Measurements from ENCODE around the gene ORAI2. TPM values are rescaled to one million over a fixed set of nuclear protein-coding genes. Genes with fewer than 3 reads are reported as not detected.

Gene ORAI2
- total and polyA plus RNA-seq, 2 of the 8 experiments (the other 6 are each of a cell fraction or from before 2014, with no cell fraction given) = 20.7 to 35.2 TPM

GRCh38 chr7:102453319-102453718 lies 19.9 kb downstream of the ORAI2 start:
- Histone ChIP-seq H3K4me1 (replicated peaks in 1 of 4; ENCODE audit: control insufficient read depth in 3 of 4, insufficient read depth in 4 of 4, low read length in 3 of 4) (peaks cover 0 to 3% (median 0%) of the 10 kb centered on the region in 4 experiments; a peak in 2 of 7 replicates), H3K4me2 (ENCODE audit: insufficient read depth in 1 of 2, low read depth in 2 of 2, low read length in 2 of 2) (no peak overlapping the region), H4K8ac (ENCODE audit: extremely low read depth, insufficient read depth, low read length) (no peak overlapping the region), H2BK5ac (ENCODE audit: low read depth, low read length) (no peak overlapping the region), H2BK20ac (ENCODE audit: low read length) (no peak overlapping the region), H3K27ac (ENCODE audit: low read depth, low read length) (no peak overlapping the region), H2BK15ac (ENCODE audit: low read length) (no peak overlapping the region), H3K14ac (ENCODE audit: insufficient read length) (no peak overlapping the region), H3K56ac (replicated peaks; ENCODE audit: insufficient read length, low read depth, low read length) (no peak overlapping the region), H2AFZ (ENCODE audit: low read length) (no peak overlapping the region), H3K18ac (ENCODE audit: extremely low read depth, low read length) (no peak overlapping the region), H4K5ac (ENCODE audit: insufficient read length, low read depth, low read length) (no peak overlapping the region), H2BK12ac (ENCODE audit: low read depth, low read length) (no peak overlapping the region), H3K79me1 (ENCODE audit: low read depth, low read length) (no peaks in the 10 kb centered on the region), H2BK120ac (replicated peaks; ENCODE audit: low read depth, low read length) (no peak overlapping the region), H3K23ac (ENCODE audit: insufficient read length) (no peak overlapping the region), H3K9ac (replicated peaks in 1 of 4; ENCODE audit: extremely low read depth in 1 of 4, low read depth in 3 of 4, low read length in 3 of 4) (no peak overlapping the region), H2AK5ac (ENCODE audit: low read depth, low read length) (no peak overlapping the region), H3K4me3 (ENCODE audit: extremely low read depth in 1 of 4, insufficient read depth in 2 of 4, low read depth in 3 of 4, low read length in 4 of 4) (no peak overlapping the region), H3K27me3 (replicated peaks in 1 of 4; ENCODE audit: control insufficient read depth in 3 of 4, extremely low read depth in 1 of 4, insufficient read depth in 3 of 4, low read length in 3 of 4) (no peaks in the 10 kb centered on the region; a peak in 1 of 7 replicates), H3K36me3 (ENCODE audit: control insufficient read depth in 2 of 4, insufficient read depth in 4 of 4, low read length in 3 of 4) (peaks cover 4 to 15% (median 13%) of the 10 kb centered on the region in 4 experiments; a peak in 5 of 8 replicates), H4K91ac (replicated peaks; ENCODE audit: insufficient read length, low read length) (no peak overlapping the region), H3K23me2 (ENCODE audit: low read depth, low read length) (no peaks in the 10 kb centered on the region; the same call in 1 of the 2 replicates), H3K9me3 (ENCODE audit: insufficient read depth in 2 of 2, low read depth in 1 of 2, low read length in 1 of 2) (no peaks in the 10 kb centered on the region), H4K20me1 (replicated peaks in 1 of 2; ENCODE audit: control insufficient read depth in 1 of 2, insufficient read depth in 2 of 2, low read length in 2 of 2) (no peaks in the 10 kb centered on the region), H3K79me2 (ENCODE audit: control insufficient read depth in 1 of 2, insufficient read depth in 2 of 2, low read length in 2 of 2) (no peaks in the 10 kb centered on the region), H3K4ac (replicated peaks; ENCODE audit: insufficient read length, low read depth, low read length) (no peak overlapping the region)
- ChIA-PET POLR2A (ENCODE audit: partially characterized antibody) (interaction anchor here (1.4 to 4.5 kb wide), 6 partner anchors 7 to 58 kb away, joined by 5 to 27 read pairs (median 14); partner anchors contain the start of genes ALKBH4, LRWD1 and PRKRIP1), CTCF (ENCODE audit: partially characterized antibody) (interaction anchor here (1.6 kb wide), 1 partner anchor 46 kb away, joined by 3 read pairs; no protein-coding TSS in a partner anchor)
- FAIRE-seq (no peak), DNase-seq (ENCODE audit: low read depth in 1 of 2, low spot score in 2 of 2) (no peak)
- 93% methylated on average over 7 of the region's 7 CpGs; no CpG with 5 or more reads in 1 of the 2 experiments for WGBS, 2 experiments (ENCODE audit: extremely low coverage in 1 of 2, insufficient coverage in 1 of 2, insufficient read length in 1 of 2, insufficient replicate concordance in 2 of 2, low coverage in 1 of 2, low lambda C conversion rate in 2 of 2, missing lambda C conversion rate in 1 of 2)
- TF ChIP-seq RNF2 (IDR thresholded peaks at IDR 0.05; ENCODE audit: borderline replicate concordance, low read depth, low read length, missing control alignments, poor library complexity, severe bottlenecking) (no peak), FOSL1 (IDR thresholded peaks at IDR 0.05; ENCODE audit: insufficient read depth, low read depth, low read length) (no peak), TEAD4 (IDR thresholded peaks at IDR 0.05; ENCODE audit: low read depth, low read length) (no peak), TCF12 (IDR thresholded peaks at IDR 0.05; ENCODE audit: low read depth, low read length) (no peak)
